ENCODE measurements around the gene C12orf60.

The C12orf60 gene

GRCh38 chr12:14779834-14780233, 23.6 kb upstream of the C12orf60 start:
- no peak for DNase-seq (ENCODE audit: low read depth in 2 of 2)
- TF ChIP-seq, protein P1, sequence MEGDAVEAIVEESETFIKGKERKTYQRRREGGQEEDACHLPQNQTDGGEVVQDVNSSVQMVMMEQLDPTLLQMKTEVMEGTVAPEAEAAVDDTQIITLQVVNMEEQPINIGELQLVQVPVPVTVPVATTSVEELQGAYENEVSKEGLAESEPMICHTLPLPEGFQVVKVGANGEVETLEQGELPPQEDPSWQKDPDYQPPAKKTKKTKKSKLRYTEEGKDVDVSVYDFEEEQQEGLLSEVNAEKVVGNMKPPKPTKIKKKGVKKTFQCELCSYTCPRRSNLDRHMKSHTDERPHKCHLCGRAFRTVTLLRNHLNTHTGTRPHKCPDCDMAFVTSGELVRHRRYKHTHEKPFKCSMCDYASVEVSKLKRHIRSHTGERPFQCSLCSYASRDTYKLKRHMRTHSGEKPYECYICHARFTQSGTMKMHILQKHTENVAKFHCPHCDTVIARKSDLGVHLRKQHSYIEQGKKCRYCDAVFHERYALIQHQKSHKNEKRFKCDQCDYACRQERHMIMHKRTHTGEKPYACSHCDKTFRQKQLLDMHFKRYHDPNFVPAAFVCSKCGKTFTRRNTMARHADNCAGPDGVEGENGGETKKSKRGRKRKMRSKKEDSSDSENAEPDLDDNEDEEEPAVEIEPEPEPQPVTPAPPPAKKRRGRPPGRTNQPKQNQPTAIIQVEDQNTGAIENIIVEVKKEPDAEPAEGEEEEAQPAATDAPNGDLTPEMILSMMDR (IDR thresholded peaks at IDR 0.05; ENCODE audit: low read depth, low read length) = no peak
- no peak overlapping the region for H3K4me3 ChIP-seq (replicated peaks in 1 of 2; ENCODE audit: low read depth in 2 of 2, low read length in 2 of 2)

GRCh38 chr12:14780859-14781258, 22.6 kb upstream of the C12orf60 start:
- TF ChIP-seq, protein P1 (IDR thresholded peaks at IDR 0.05; ENCODE audit: low read depth, low read length) = no peak
- no peak overlapping the region for H3K4me3 ChIP-seq (replicated peaks in 1 of 2; ENCODE audit: low read depth in 2 of 2, low read length in 2 of 2)
- DNase-seq (ENCODE audit: low read depth in 2 of 2) = no peak

GRCh38 chr12:14781563-14781962, 21.9 kb upstream of the C12orf60 start:
- no peak overlapping the region for H3K4me3 ChIP-seq (replicated peaks in 1 of 2; ENCODE audit: low read depth in 2 of 2, low read length in 2 of 2)
- no peak for DNase-seq (ENCODE audit: low read depth in 2 of 2)
- TF ChIP-seq, protein P1 (IDR thresholded peaks at IDR 0.05; ENCODE audit: low read depth, low read length) = no peak

GRCh38 chr12:14782756-14783155, 20.7 kb upstream of the C12orf60 start:
- H3K4me3 ChIP-seq (replicated peaks in 1 of 2; ENCODE audit: low read depth in 2 of 2, low read length in 2 of 2) = no peak overlapping the region
- no peak for DNase-seq (ENCODE audit: low read depth in 2 of 2)
- TF ChIP-seq, protein P1 (IDR thresholded peaks at IDR 0.05; ENCODE audit: low read depth, low read length) = no peak

DNA sequence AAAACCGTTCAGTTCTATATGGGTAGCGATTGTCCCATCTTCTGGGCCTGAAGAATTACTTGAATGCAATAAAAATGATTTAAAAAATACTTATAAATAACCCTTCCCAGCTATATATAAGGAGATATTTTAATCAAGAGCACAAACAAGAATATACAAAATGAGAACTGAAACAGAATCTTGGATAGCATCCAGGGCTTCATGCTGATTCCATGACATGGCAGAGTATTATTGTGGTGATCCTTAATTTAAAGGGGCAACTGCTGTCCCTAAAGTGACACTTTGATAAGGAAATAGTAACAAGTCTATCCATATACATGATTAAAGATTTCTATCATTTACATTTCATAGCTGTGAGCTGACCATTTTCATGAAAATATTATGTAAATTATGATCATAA, 19.0 kb upstream of the C12orf60 start:
- H3K4me3 ChIP-seq (replicated peaks in 1 of 2; ENCODE audit: low read depth in 2 of 2, low read length in 2 of 2) = no peak overlapping the region
- TF ChIP-seq, protein P1 (IDR thresholded peaks at IDR 0.05; ENCODE audit: low read depth, low read length) = no peak
- no peak for DNase-seq (ENCODE audit: low read depth in 2 of 2)

DNA sequence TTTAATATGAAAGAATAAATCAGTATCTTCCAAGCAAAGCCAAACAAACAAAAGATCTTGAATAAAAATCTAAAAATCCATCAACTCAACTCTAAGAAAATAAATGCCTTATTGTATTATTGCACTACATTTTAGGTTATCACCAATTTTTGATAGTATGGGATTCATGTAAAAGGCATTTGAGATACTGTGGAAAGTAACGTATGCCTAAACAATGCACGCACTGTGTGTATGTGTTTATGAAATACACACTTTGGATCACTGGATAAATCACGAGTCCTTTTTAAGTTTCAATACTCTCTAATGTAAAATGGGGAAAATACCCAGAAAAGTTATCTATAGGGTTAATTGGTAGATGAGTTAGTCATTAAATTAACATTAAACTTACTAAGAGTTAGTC, 17.9 kb upstream of the C12orf60 start:
- H3K4me3 ChIP-seq (replicated peaks in 1 of 2; ENCODE audit: low read depth in 2 of 2, low read length in 2 of 2) = no peak overlapping the region
- no peak for DNase-seq (ENCODE audit: low read depth in 2 of 2)
- TF ChIP-seq, protein P1 (IDR thresholded peaks at IDR 0.05; ENCODE audit: low read depth, low read length) = no peak

DNA sequence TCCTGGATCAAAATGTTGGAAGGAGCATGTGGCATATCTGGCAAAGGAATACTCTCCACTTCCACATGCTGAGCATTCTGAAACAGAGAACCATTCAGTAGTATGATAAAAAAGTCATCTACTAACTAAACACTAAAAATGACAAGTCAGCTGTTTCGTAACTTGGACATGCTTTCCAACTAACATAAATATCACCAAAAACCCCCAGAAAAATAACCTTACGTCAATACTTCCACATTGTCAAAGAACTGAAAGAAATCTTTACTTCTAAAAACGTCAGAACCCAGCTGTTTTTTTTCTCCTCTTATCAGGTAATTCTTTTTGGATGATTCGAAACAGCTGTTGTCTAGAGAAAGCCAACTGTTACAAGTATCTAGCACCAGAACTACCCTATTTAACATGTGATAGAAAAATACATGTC, 8.4 kb upstream of the C12orf60 start:
- no peak overlapping the region for H3K4me3 ChIP-seq (replicated peaks in 1 of 2; ENCODE audit: low read depth in 2 of 2, low read length in 2 of 2)
- DNase-seq (ENCODE audit: low read depth in 2 of 2) = peak; percentile 16 to 91
- TF ChIP-seq, protein P1 (IDR thresholded peaks at IDR 0.05; ENCODE audit: low read depth, low read length) = no peak

Measured in cardiac fibroblast (primary cell).